Psoas muscle (tissue), 8 donors: ENCODE results near the gene KLRC1. TPM values are rescaled to one million over a fixed set of nuclear protein-coding genes. Genes with fewer than 3 reads are reported as not detected.
"Not testable (repeated sequence)": the region's sequence is repeated elsewhere in the genome, so short reads cannot be mapped to it uniquely, and the experiment has no call there.

ENCODE experiments used
- ATAC-seq, 4 donors: fragments of 200-7000 bp; cut with Tn5 transposase; one replicate each; pipeline ENCODE4 v1.9.1; 2020; ENCODE audit warnings: moderate library complexity in 3 of 4, mild to moderate bottlenecking in 2 of 4
- DNase-seq, 2 donors: peaks; one replicate each; pipeline ENCODE4 v3.0.0-alpha.2; 2020
- H3K27ac ChIP-seq: fragments of 200-600 bp; one replicate; pipeline ENCODE4 v1.8.0; 2022
- H3K27me3 ChIP-seq, 3 donors: fragments of 200-600 bp in 1 of 3; one replicate each; pipeline versions ENCODE4 v1.6.1 to v1.8.0; 2013 to 2022; ENCODE audit warnings: low read length in 2 of 3, mild to moderate bottlenecking in 2 of 3, moderate library complexity in 1 of 3; ENCODE audit not compliant: insufficient read depth in 3 of 3
- H3K36me3 ChIP-seq, 2 donors: fragments of 200-600 bp in 1 of 2; one replicate each; pipeline versions ENCODE4 v1.6.1 to v1.8.0; 2013 to 2022; ENCODE audit warnings: low read depth in 1 of 2, mild to moderate bottlenecking in 1 of 2, moderate library complexity in 1 of 2; ENCODE audit not compliant: insufficient read depth in 1 of 2
- H3K4me1 ChIP-seq: fragments of 200-600 bp; one replicate; pipeline ENCODE4 v1.8.0; 2022
- H3K4me3 ChIP-seq: fragments of 200-600 bp; one replicate; pipeline ENCODE4 v1.8.0; 2022; ENCODE audit warnings: mild to moderate bottlenecking
- H3K9me3 ChIP-seq: fragments of 200-600 bp; one replicate; pipeline ENCODE4 v1.8.0; 2022
- WGBS, 3 donors: extraction: QIAGEN DNeasy Blood & Tissue Kit; methylation state at CpG; one replicate each; pipeline versions ENCODE4 v1.1.6 to v1.1.7; 2013; 5-methylcytosine and 5-hydroxymethylcytosine counted together
- intact Hi-C, 2 donors: fragments of 100-400 bp; cut with DNase I; formaldehyde crosslinking; loops; one replicate each; pipeline versions ENCODE4 v1.11.0 to v1.14.2; 2022
- polyA plus RNA-seq, 3 donors: library from polyadenylated mRNA; stranded (reverse); fragments of 200-250 nt; gene quantifications; one replicate each; pipeline ENCODE4 v1.2.3, GENCODE V29; 2013
- total RNA-seq, 4 donors: library from RNA; stranded (reverse); fragmentation: NEBNext Ultra II Directional in 2 of 4; extraction: Animal tissue kit (Norgen Biotek cat#: 25700) in 2 of 4; gene quantifications; one replicate each; pipeline versions ENCODE4 v1.2.1 to v1.2.4, GENCODE V29; 2021 to 2023
- TF ChIP-seq, protein P1 (sequence below): fragments of 200-600 bp; IDR thresholded peaks from one replicate; pipeline ENCODE4 v1.8.0; 2022; ENCODE audit warnings: antibody characterized with exemption
- donor health status: healthy with polysubstance abuse.
- donor health status: DM: no; HTN: no; CAD: no; lungs with moderate emphysema.
- donor health status: Bipolar disorder and iron deficiency.
- donor health status: healthy.
- donor health status: DM: yes; HTN: yes; CAD: no.
- donor health status: DM: no; HTN: no; CAD: no.
- donor health status: DM: no; HTN: no; CAD: no.
- donor health status: DM: yes; HTN: yes; CAD: no.

KLRC1 gene
- total and polyA plus RNA-seq, 7 donors: 0.05 to 0.40 (median 0.10) TPM; not detected in 3

GRCh38 chr12:10397296-10397695 lies 55.9 kb downstream of the KLRC1 start:
- Histone ChIP-seq H3K36me3 (no peaks in the 10 kb centered on the region), H3K4me1 (no peaks in the 10 kb centered on the region), H3K27me3 (no peaks in the 10 kb centered on the region), H3K27ac (no peak overlapping the region), H3K9me3 (no peaks in the 10 kb centered on the region), H3K4me3 (no peak overlapping the region)
- intact Hi-C loops: no loop called here
- DNase-seq (no peak), ATAC-seq (no peak)
- TF ChIP-seq, protein P1, sequence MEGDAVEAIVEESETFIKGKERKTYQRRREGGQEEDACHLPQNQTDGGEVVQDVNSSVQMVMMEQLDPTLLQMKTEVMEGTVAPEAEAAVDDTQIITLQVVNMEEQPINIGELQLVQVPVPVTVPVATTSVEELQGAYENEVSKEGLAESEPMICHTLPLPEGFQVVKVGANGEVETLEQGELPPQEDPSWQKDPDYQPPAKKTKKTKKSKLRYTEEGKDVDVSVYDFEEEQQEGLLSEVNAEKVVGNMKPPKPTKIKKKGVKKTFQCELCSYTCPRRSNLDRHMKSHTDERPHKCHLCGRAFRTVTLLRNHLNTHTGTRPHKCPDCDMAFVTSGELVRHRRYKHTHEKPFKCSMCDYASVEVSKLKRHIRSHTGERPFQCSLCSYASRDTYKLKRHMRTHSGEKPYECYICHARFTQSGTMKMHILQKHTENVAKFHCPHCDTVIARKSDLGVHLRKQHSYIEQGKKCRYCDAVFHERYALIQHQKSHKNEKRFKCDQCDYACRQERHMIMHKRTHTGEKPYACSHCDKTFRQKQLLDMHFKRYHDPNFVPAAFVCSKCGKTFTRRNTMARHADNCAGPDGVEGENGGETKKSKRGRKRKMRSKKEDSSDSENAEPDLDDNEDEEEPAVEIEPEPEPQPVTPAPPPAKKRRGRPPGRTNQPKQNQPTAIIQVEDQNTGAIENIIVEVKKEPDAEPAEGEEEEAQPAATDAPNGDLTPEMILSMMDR: no peak
- WGBS, 3 donors: 38 to 72% (median 55%) methylated on average over 2 of the region's 2 CpGs

- peak overlapping the region; percentile 34 for H3K27ac ChIP-seq
- peak overlapping the region; percentile 12 for H3K4me3 ChIP-seq
- H3K27me3 ChIP-seq, H3K36me3 ChIP-seq, H3K9me3 ChIP-seq, H3K4me1 ChIP-seq, DNase-seq, intact Hi-C loops: not testable (repeated sequence)
- WGBS, 3 donors: 67 to 85% (median 77%) methylated on average over 15 of the region's 15 CpGs
- peak in 1 of 4 donors; percentile 21 for ATAC-seq
These were observed 57.0 kb downstream of the KLRC1 start for GRCh38 chr12:10396176-10396575.

Other genes starting within 250 kb of the KLRC1 start
- 100 to 1,000 TPM; 124 to 255 (median 218) TPM for gene GABARAPL1, start 240.5 kb downstream of the KLRC1 start, total RNA-seq
- 100 to 1,000 TPM in 2 of 3 donors, 10 to 100 TPM in 1; 36.1 to 268 (median 194) TPM for gene GABARAPL1, start 240.5 kb downstream of the KLRC1 start, polyA plus RNA-seq
- gene KLRD1, start 145.5 kb downstream of the KLRC1 start, total RNA-seq: 1 to 10 TPM in 1 of 4 donors, under 1 TPM in 3; 0.17 to 1.1 (median 0.49) TPM
- under 1 TPM; 0.03 to 0.30 (median 0.13) TPM for gene KLRD1, start 145.5 kb downstream of the KLRC1 start, polyA plus RNA-seq
- under 1 TPM in 3 of 4 donors, not detected in 1; 0.28 to 0.47 (median 0.34) TPM for gene KLRK1, start 63.3 kb downstream of the KLRC1 start, total RNA-seq
- gene KLRK1, start 63.3 kb downstream of the KLRC1 start, polyA plus RNA-seq: under 1 TPM; 0.09 to 0.55 (median 0.25) TPM
- not detected for gene KLRC4, start 43.6 kb downstream of the KLRC1 start, total RNA-seq
- gene KLRC4, start 43.6 kb downstream of the KLRC1 start, polyA plus RNA-seq: under 1 TPM in 1 of 3 donors, not detected in 2; 0.23 TPM
- not detected for gene KLRC3, start 32.8 kb downstream of the KLRC1 start, total RNA-seq
- gene KLRC3, start 32.8 kb downstream of the KLRC1 start, polyA plus RNA-seq: not detected
- gene KLRC2, start 17.4 kb downstream of the KLRC1 start, total RNA-seq: not detected
- gene KLRC2, start 17.4 kb downstream of the KLRC1 start, polyA plus RNA-seq: not detected
- 1 to 10 TPM in 1 of 4 donors, under 1 TPM in 3; 0.20 to 1.1 (median 0.31) TPM for gene EIF2S3B, start 52.5 kb upstream of the KLRC1 start, total RNA-seq
- 1 to 10 TPM in 1 of 3 donors, under 1 TPM in 2; 0.37 to 2.6 (median 0.40) TPM for gene EIF2S3B, start 52.5 kb upstream of the KLRC1 start, polyA plus RNA-seq
- 1 to 10 TPM; 4.0 to 8.5 (median 6.4) TPM for gene MAGOHB, start 160.2 kb upstream of the KLRC1 start, total RNA-seq
- gene MAGOHB, start 160.2 kb upstream of the KLRC1 start, polyA plus RNA-seq: 1 to 10 TPM; 7.2 to 9.7 (median 8.9) TPM
- under 1 TPM in 3 of 4 donors, not detected in 1; 0.06 to 0.18 (median 0.09) TPM for gene STYK1, start 220.7 kb upstream of the KLRC1 start, total RNA-seq
- under 1 TPM in 2 of 3 donors, not detected in 1; 0.03 to 0.29 TPM for gene STYK1, start 220.7 kb upstream of the KLRC1 start, polyA plus RNA-seq